ENCODE data around the gene DHX40.

DHX40 gene

GRCh38 chr17:59637611-59638310 lies 72.4 kb downstream of the DHX40 start:
- Histone ChIP-seq H3K9ac (ENCODE audit: low read depth in 1 of 2, low read length in 2 of 2) (no peak overlapping the region), H3K27me3 (ENCODE audit: control insufficient read depth in 2 of 2, insufficient read depth in 2 of 2, low read length in 2 of 2) (no peaks in the 10 kb centered on the region), H3K4me3 (ENCODE audit: low read length in 2 of 2) (no peak overlapping the region), H3K27ac (ENCODE audit: low read depth in 2 of 2, low read length in 2 of 2) (no peak overlapping the region), H3K9me3 (ENCODE audit: control insufficient read depth in 2 of 2, low read length in 2 of 2) (no peaks in the 10 kb centered on the region), H3K36me3 (ENCODE audit: control insufficient read depth in 2 of 2, insufficient read depth in 2 of 2, low read length in 2 of 2) (peaks cover 0 to 3% of the 10 kb centered on the region in 2 donors), H3K4me1 (ENCODE audit: control insufficient read depth in 2 of 2, insufficient read depth in 2 of 2, low read length in 2 of 2) (peaks cover 18 to 23% of the 10 kb centered on the region in 2 donors)

GRCh38 chr17:59638553-59638952 lies 73.1 kb downstream of the DHX40 start:
- Histone ChIP-seq H3K9me3 (ENCODE audit: control insufficient read depth in 2 of 2, low read length in 2 of 2) (no peaks in the 10 kb centered on the region), H3K36me3 (ENCODE audit: control insufficient read depth in 2 of 2, insufficient read depth in 2 of 2, low read length in 2 of 2) (peaks cover 0 to 3% of the 10 kb centered on the region in 2 donors), H3K4me3 (ENCODE audit: low read length in 2 of 2) (no peak overlapping the region), H3K9ac (ENCODE audit: low read depth in 1 of 2, low read length in 2 of 2) (no peak overlapping the region), H3K27me3 (ENCODE audit: control insufficient read depth in 2 of 2, insufficient read depth in 2 of 2, low read length in 2 of 2) (no peaks in the 10 kb centered on the region), H3K4me1 (ENCODE audit: control insufficient read depth in 2 of 2, insufficient read depth in 2 of 2, low read length in 2 of 2) (peaks cover 15 to 26% of the 10 kb centered on the region in 2 donors), H3K27ac (ENCODE audit: low read depth in 2 of 2, low read length in 2 of 2) (no peak overlapping the region)

- no peaks in the 10 kb centered on the region for H3K9me3 ChIP-seq (ENCODE audit: control insufficient read depth in 2 of 2, low read length in 2 of 2)
- peaks cover 7 to 17% of the 10 kb centered on the region in 2 donors for H3K36me3 ChIP-seq (ENCODE audit: control insufficient read depth in 2 of 2, insufficient read depth in 2 of 2, low read length in 2 of 2)
- H3K4me3 ChIP-seq (ENCODE audit: low read length in 2 of 2) = no peak overlapping the region
- peaks cover 15 to 26% of the 10 kb centered on the region in 2 donors for H3K4me1 ChIP-seq (ENCODE audit: control insufficient read depth in 2 of 2, insufficient read depth in 2 of 2, low read length in 2 of 2)
- H3K9ac ChIP-seq (ENCODE audit: low read depth in 1 of 2, low read length in 2 of 2) = no peak overlapping the region
- H3K27me3 ChIP-seq (ENCODE audit: control insufficient read depth in 2 of 2, insufficient read depth in 2 of 2, low read length in 2 of 2) = no peaks in the 10 kb centered on the region
- H3K27ac ChIP-seq (ENCODE audit: low read depth in 2 of 2, low read length in 2 of 2) = no peak overlapping the region
Measured at GRCh38 chr17:59641799-59642484, 76.5 kb downstream of the DHX40 start.

- Histone ChIP-seq H3K27me3 (ENCODE audit: control insufficient read depth in 2 of 2, insufficient read depth in 2 of 2, low read length in 2 of 2) (no peaks in the 10 kb centered on the region), H3K36me3 (ENCODE audit: control insufficient read depth in 2 of 2, insufficient read depth in 2 of 2, low read length in 2 of 2) (peaks cover 12 to 20% of the 10 kb centered on the region in 2 donors), H3K4me1 (ENCODE audit: control insufficient read depth in 2 of 2, insufficient read depth in 2 of 2, low read length in 2 of 2) (peaks cover 15 to 26% of the 10 kb centered on the region in 2 donors), H3K4me3 (ENCODE audit: low read length in 2 of 2) (no peak overlapping the region), H3K9ac (ENCODE audit: low read depth in 1 of 2, low read length in 2 of 2) (no peak overlapping the region), H3K27ac (ENCODE audit: low read depth in 2 of 2, low read length in 2 of 2) (no peak overlapping the region), H3K9me3 (ENCODE audit: control insufficient read depth in 2 of 2, low read length in 2 of 2) (no peaks in the 10 kb centered on the region)
Measured at GRCh38 chr17:59642565-59642964, 77.2 kb downstream of the DHX40 start.

- H3K27ac ChIP-seq (ENCODE audit: low read depth in 2 of 2, low read length in 2 of 2) = no peak overlapping the region
- H3K9me3 ChIP-seq (ENCODE audit: control insufficient read depth in 2 of 2, low read length in 2 of 2) = no peaks in the 10 kb centered on the region
- peaks cover 21 to 29% of the 10 kb centered on the region in 2 donors for H3K36me3 ChIP-seq (ENCODE audit: control insufficient read depth in 2 of 2, insufficient read depth in 2 of 2, low read length in 2 of 2)
- H3K27me3 ChIP-seq (ENCODE audit: control insufficient read depth in 2 of 2, insufficient read depth in 2 of 2, low read length in 2 of 2) = no peaks in the 10 kb centered on the region
- no peak overlapping the region for H3K9ac ChIP-seq (ENCODE audit: low read depth in 1 of 2, low read length in 2 of 2)
- peaks cover 15 to 26% of the 10 kb centered on the region in 2 donors for H3K4me1 ChIP-seq (ENCODE audit: control insufficient read depth in 2 of 2, insufficient read depth in 2 of 2, low read length in 2 of 2)
- no peak overlapping the region for H3K4me3 ChIP-seq (ENCODE audit: low read length in 2 of 2)
Measured at GRCh38 chr17:59643159-59644140, 78.0 kb downstream of the DHX40 start.

GRCh38 chr17:59647288-59647687 lies 81.9 kb downstream of the DHX40 start:
- H3K9ac ChIP-seq (ENCODE audit: low read depth in 1 of 2, low read length in 2 of 2) = no peak overlapping the region
- H3K36me3 ChIP-seq (ENCODE audit: control insufficient read depth in 2 of 2, insufficient read depth in 2 of 2, low read length in 2 of 2) = peaks cover 48 to 62% of the 10 kb centered on the region in 2 donors

GRCh38 chr17:59649886-59650285 lies 84.5 kb downstream of the DHX40 start:
- H3K36me3 ChIP-seq (ENCODE audit: control insufficient read depth in 2 of 2, insufficient read depth in 2 of 2, low read length in 2 of 2) = peaks cover 64 to 76% of the 10 kb centered on the region in 2 donors

More at GRCh38 chr17:59647288-59647687, 81.9 kb downstream of the DHX40 start:
- Histone ChIP-seq H3K4me3 (ENCODE audit: low read length in 2 of 2) (no peak overlapping the region), H3K27me3 (ENCODE audit: control insufficient read depth in 2 of 2, insufficient read depth in 2 of 2, low read length in 2 of 2) (no peaks in the 10 kb centered on the region), H3K27ac (ENCODE audit: low read depth in 2 of 2, low read length in 2 of 2) (no peak overlapping the region), H3K9me3 (ENCODE audit: control insufficient read depth in 2 of 2, low read length in 2 of 2) (no peaks in the 10 kb centered on the region), H3K4me1 (ENCODE audit: control insufficient read depth in 2 of 2, insufficient read depth in 2 of 2, low read length in 2 of 2) (peaks cover 0 to 11% of the 10 kb centered on the region in 2 donors)

GRCh38 chr17:59650642-59651041 lies 85.2 kb downstream of the DHX40 start:
- no peak overlapping the region for H3K4me3 ChIP-seq (ENCODE audit: low read length in 2 of 2)
- H3K9ac ChIP-seq (ENCODE audit: low read depth in 1 of 2, low read length in 2 of 2) = no peak overlapping the region
- no peaks in the 10 kb centered on the region for H3K4me1 ChIP-seq (ENCODE audit: control insufficient read depth in 2 of 2, insufficient read depth in 2 of 2, low read length in 2 of 2)
- H3K9me3 ChIP-seq (ENCODE audit: control insufficient read depth in 2 of 2, low read length in 2 of 2) = no peaks in the 10 kb centered on the region
- no peak overlapping the region for H3K27ac ChIP-seq (ENCODE audit: low read depth in 2 of 2, low read length in 2 of 2)
- no peaks in the 10 kb centered on the region for H3K27me3 ChIP-seq (ENCODE audit: control insufficient read depth in 2 of 2, insufficient read depth in 2 of 2, low read length in 2 of 2)
- peaks cover 69 to 78% of the 10 kb centered on the region in 2 donors for H3K36me3 ChIP-seq (ENCODE audit: control insufficient read depth in 2 of 2, insufficient read depth in 2 of 2, low read length in 2 of 2)

More at GRCh38 chr17:59649886-59650285, 84.5 kb downstream of the DHX40 start:
- Histone ChIP-seq H3K9ac (ENCODE audit: low read depth in 1 of 2, low read length in 2 of 2) (no peak overlapping the region), H3K27ac (ENCODE audit: low read depth in 2 of 2, low read length in 2 of 2) (no peak overlapping the region), H3K4me1 (ENCODE audit: control insufficient read depth in 2 of 2, insufficient read depth in 2 of 2, low read length in 2 of 2) (no peaks in the 10 kb centered on the region), H3K4me3 (ENCODE audit: low read length in 2 of 2) (no peak overlapping the region), H3K27me3 (ENCODE audit: control insufficient read depth in 2 of 2, insufficient read depth in 2 of 2, low read length in 2 of 2) (no peaks in the 10 kb centered on the region), H3K9me3 (ENCODE audit: control insufficient read depth in 2 of 2, low read length in 2 of 2) (no peaks in the 10 kb centered on the region)

- H3K27me3 ChIP-seq (ENCODE audit: control insufficient read depth in 2 of 2, insufficient read depth in 2 of 2, low read length in 2 of 2) = no peaks in the 10 kb centered on the region
- H3K36me3 ChIP-seq (ENCODE audit: control insufficient read depth in 2 of 2, insufficient read depth in 2 of 2, low read length in 2 of 2) = peaks cover 76 to 80% of the 10 kb centered on the region in 2 donors
- no peak overlapping the region for H3K27ac ChIP-seq (ENCODE audit: low read depth in 2 of 2, low read length in 2 of 2)
- H3K9me3 ChIP-seq (ENCODE audit: control insufficient read depth in 2 of 2, low read length in 2 of 2) = no peaks in the 10 kb centered on the region
- H3K4me3 ChIP-seq (ENCODE audit: low read length in 2 of 2) = no peak overlapping the region
- H3K4me1 ChIP-seq (ENCODE audit: control insufficient read depth in 2 of 2, insufficient read depth in 2 of 2, low read length in 2 of 2) = no peaks in the 10 kb centered on the region
- H3K9ac ChIP-seq (ENCODE audit: low read depth in 1 of 2, low read length in 2 of 2) = no peak overlapping the region
Measured at GRCh38 chr17:59651346-59651745, 85.9 kb downstream of the DHX40 start.
